DND-41 (cell line): ENCODE data around the gene LCE1A.
A peak's percentile ranks its signal among the peaks of the same experiment; 100 is the strongest.

ENCODE experiments used
- ATAC-seq: fragments of 200-7000 bp; cut with Tn5 transposase; 3 replicates; pipeline ENCODE4 v1.9.1; 2021; ENCODE audit warnings: low read depth; ENCODE audit not compliant: insufficient read depth
- DNase-seq: peaks from one replicate; pipeline ENCODE4 v3.0.0-alpha.2; 2020
- H2AFZ ChIP-seq: 2 replicates; pipeline ENCODE4 v1.6.0; 2012; ENCODE audit warnings: low read depth, low read length
- H3K27ac ChIP-seq: 2 replicates; pipeline ENCODE4 v1.5.1; 2012; ENCODE audit warnings: low read length, inconsistent platforms
- H3K27me3 ChIP-seq: fragments of 200-600 bp; sonication (generic); 2 replicates; pipeline ENCODE4 v1.6.0; 2012; ENCODE audit warnings: low read length, mild to moderate bottlenecking, inconsistent platforms; ENCODE audit not compliant: insufficient read depth, poor library complexity
- H3K36me3 ChIP-seq: 2 replicates; pipeline ENCODE4 v1.5.1; 2012; ENCODE audit warnings: low read length, inconsistent platforms; ENCODE audit not compliant: insufficient read depth
- H3K4me1 ChIP-seq: 2 replicates; pipeline ENCODE4 v1.5.1; 2012; ENCODE audit warnings: mild to moderate bottlenecking, low read length; ENCODE audit not compliant: insufficient read depth
- H3K4me2 ChIP-seq: 2 replicates; pipeline ENCODE4 v1.6.0; 2012; ENCODE audit warnings: mild to moderate bottlenecking, moderate library complexity, low read length, inconsistent platforms; ENCODE audit not compliant: insufficient read depth
- H3K4me3 ChIP-seq, 2 experiments: fragments of 200-600 bp in 1 of 2; shearing (Covaris generic) in 1 of 2; 2 replicates each; pipeline ENCODE4 v1.5.1; 2012 to 2016; ENCODE audit warnings: inconsistent platforms in 2 of 2, low read length in 2 of 2, mild to moderate bottlenecking in 2 of 2, low read depth in 1 of 2, moderate library complexity in 1 of 2
- H3K79me2 ChIP-seq: 2 replicates; pipeline ENCODE4 v1.6.0; 2012; ENCODE audit warnings: low read length, inconsistent platforms; ENCODE audit not compliant: insufficient read depth
- H3K9ac ChIP-seq: 2 replicates; pipeline ENCODE4 v1.6.0; 2012; ENCODE audit warnings: low read depth, mild to moderate bottlenecking, inconsistent platforms, low read length, moderate library complexity
- H3K9me3 ChIP-seq: 2 replicates; pipeline ENCODE4 v1.5.1; 2012; ENCODE audit warnings: low read length, moderate library complexity, mild to moderate bottlenecking, inconsistent platforms; ENCODE audit not compliant: insufficient read depth, severe bottlenecking
- H4K20me1 ChIP-seq: 2 replicates; pipeline ENCODE4 v1.6.0; 2012; ENCODE audit warnings: low read length; ENCODE audit not compliant: insufficient read depth
- EZH2 ChIP-seq: IDR thresholded peaks from 3 replicates; pipeline ENCODE4 v1.6.1; 2012; ENCODE audit warnings: borderline replicate concordance, low read depth, mild to moderate bottlenecking, moderate library complexity, low read length, inconsistent platforms; ENCODE audit not compliant: severe bottlenecking
- TF ChIP-seq, protein P1 (sequence below): IDR thresholded peaks from 2 replicates; pipeline ENCODE4 v1.5.1; 2012; ENCODE audit warnings: borderline replicate concordance, low read length, moderate library complexity, mild to moderate bottlenecking; ENCODE audit not compliant: poor library complexity, severe bottlenecking; ENCODE audit errors: extremely low read depth

LCE1A gene

DNA sequence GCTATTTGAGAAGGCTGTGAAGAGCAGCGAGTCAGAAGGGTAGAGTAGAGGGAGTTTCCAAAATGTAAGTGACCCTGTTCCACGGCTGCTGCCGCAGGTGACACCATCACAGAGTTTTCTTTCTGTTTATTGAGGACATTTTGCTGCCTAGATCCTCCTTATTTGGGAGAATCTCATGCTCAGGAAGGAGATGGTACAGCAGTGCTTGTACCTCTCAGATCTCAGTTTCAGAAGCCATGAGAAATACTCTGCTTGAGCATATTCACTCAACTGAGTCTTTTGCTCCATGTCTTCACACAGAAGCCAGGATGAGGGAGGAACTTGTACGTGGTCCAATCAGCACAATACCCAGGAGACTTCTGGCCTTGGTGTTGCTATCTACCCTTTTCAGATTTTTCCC lies 34.1 kb downstream of the LCE1A start:
- Histone ChIP-seq H3K9me3 (no peaks in the 10 kb centered on the region), H3K79me2 (no peaks in the 10 kb centered on the region), H3K4me2 (no peak overlapping the region), H3K9ac (no peak overlapping the region), H2AFZ (no peak overlapping the region), H3K27me3 (peaks cover 27% of the 10 kb centered on the region), H4K20me1 (no peaks in the 10 kb centered on the region), H3K36me3 (no peaks in the 10 kb centered on the region), H3K4me1 (no peaks in the 10 kb centered on the region), H3K27ac (no peak overlapping the region), H3K4me3 (no peak overlapping the region)
- DNase-seq: no peak
- ATAC-seq: no peak
- TF ChIP-seq EZH2: no peak
- TF ChIP-seq, protein P1, sequence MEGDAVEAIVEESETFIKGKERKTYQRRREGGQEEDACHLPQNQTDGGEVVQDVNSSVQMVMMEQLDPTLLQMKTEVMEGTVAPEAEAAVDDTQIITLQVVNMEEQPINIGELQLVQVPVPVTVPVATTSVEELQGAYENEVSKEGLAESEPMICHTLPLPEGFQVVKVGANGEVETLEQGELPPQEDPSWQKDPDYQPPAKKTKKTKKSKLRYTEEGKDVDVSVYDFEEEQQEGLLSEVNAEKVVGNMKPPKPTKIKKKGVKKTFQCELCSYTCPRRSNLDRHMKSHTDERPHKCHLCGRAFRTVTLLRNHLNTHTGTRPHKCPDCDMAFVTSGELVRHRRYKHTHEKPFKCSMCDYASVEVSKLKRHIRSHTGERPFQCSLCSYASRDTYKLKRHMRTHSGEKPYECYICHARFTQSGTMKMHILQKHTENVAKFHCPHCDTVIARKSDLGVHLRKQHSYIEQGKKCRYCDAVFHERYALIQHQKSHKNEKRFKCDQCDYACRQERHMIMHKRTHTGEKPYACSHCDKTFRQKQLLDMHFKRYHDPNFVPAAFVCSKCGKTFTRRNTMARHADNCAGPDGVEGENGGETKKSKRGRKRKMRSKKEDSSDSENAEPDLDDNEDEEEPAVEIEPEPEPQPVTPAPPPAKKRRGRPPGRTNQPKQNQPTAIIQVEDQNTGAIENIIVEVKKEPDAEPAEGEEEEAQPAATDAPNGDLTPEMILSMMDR: no peak

DNA sequence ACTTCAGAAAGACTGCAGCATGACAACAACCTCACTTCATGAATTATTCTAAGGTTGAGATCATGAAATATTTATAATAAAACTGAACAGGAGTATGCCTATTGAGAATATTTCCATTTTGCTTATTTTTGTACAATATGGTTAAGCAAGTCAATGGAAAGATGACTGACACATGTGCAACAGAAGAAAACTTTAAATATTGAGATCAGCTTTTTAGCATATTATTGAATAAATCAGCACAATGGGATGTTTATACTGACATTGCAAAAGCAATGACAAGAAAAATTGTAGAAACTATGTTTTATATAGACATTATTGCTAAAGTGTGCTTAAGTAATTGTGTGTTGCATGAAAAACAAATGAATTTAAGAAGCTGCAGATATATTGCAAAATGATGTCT lies 37.2 kb downstream of the LCE1A start:
- H2AFZ ChIP-seq: no peak overlapping the region
- no peaks in the 10 kb centered on the region for H4K20me1 ChIP-seq

DNA sequence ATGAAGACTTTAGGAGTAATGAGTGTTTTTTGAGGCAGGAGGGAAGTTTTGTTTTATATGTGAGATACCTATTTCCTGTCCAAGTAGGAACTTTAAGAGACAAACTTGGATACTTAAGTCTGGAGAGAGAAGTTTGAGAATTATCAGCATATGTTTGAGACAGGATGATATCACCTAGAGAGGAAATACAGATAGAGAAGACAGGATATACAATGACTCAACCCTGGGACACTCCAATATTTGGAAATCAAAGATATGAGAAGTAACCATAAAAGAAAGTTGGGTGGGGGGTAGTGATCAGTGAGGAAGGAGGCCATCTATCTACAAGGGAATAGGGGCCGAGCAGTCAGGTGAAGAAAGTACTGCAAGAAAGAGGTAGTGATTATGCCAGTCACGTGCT lies 39.0 kb downstream of the LCE1A start:
- H3K4me1 ChIP-seq: no peaks in the 10 kb centered on the region
- no peak overlapping the region for H3K9ac ChIP-seq
- no peak overlapping the region for H3K27ac ChIP-seq
- no peak for TF ChIP-seq EZH2
- TF ChIP-seq, protein P1: no peak
- H3K27me3 ChIP-seq: peaks cover 17% of the 10 kb centered on the region
- H3K36me3 ChIP-seq: no peaks in the 10 kb centered on the region
- no peak for ATAC-seq
- no peaks in the 10 kb centered on the region for H3K79me2 ChIP-seq
- no peak overlapping the region for H3K4me2 ChIP-seq
- peaks cover 4% of the 10 kb centered on the region; the same call in 1 of the 2 replicates for H4K20me1 ChIP-seq
- no peaks in the 10 kb centered on the region for H3K9me3 ChIP-seq
- no peak overlapping the region for H2AFZ ChIP-seq
- no peak for DNase-seq
- H3K4me3 ChIP-seq: no peak overlapping the region

More for the DNA sequence above, 37.2 kb downstream of the LCE1A start:
- Histone ChIP-seq H3K36me3 (no peaks in the 10 kb centered on the region), H3K4me3 (no peak overlapping the region), H3K4me1 (no peaks in the 10 kb centered on the region), H3K27ac (no peak overlapping the region), H3K27me3 (peaks cover 27% of the 10 kb centered on the region), H3K9ac (no peak overlapping the region), H3K79me2 (no peaks in the 10 kb centered on the region), H3K4me2 (no peak overlapping the region), H3K9me3 (no peaks in the 10 kb centered on the region)
- ATAC-seq (no peak), DNase-seq (no peak)
- TF ChIP-seq, protein P1: no peak
- TF ChIP-seq EZH2: no peak

DNA sequence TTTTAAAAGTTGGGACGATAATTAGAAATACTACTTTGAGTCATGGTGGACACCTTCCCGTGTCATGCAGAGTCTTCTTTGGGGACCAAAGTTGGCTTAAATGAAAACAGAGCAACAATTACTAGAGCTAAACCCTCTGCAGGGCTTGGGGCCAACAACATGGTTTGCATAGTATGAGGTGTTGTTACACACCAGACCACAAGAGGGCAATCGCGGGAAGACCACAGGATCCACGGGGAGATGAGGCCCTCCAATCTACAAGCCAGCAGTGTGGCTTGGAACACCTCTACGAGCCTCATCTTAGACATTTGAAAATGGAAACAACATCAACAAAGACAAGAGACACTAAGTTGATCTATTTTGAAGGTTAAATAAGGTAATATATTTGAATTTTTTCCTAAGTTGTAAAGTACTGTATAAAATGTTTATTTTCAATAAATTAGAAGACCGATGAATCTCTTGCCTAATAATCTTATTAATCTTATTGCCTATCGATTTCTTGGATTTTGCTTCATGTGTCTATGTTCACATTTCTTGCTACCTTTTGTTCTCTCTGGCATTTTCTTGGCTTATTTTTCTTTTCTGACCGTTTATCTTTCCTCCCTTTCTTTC lies 42.6 kb downstream of the LCE1A start:
- TF ChIP-seq, protein P1: peak; percentile 90
- no peak for TF ChIP-seq EZH2
- Histone ChIP-seq H2AFZ (no peak overlapping the region), H3K4me2 (no peak overlapping the region), H3K4me3 (no peak overlapping the region), H3K9me3 (no peaks in the 10 kb centered on the region), H3K4me1 (no peaks in the 10 kb centered on the region), H3K9ac (no peak overlapping the region), H3K79me2 (no peaks in the 10 kb centered on the region), H3K27ac (no peak overlapping the region), H3K36me3 (no peaks in the 10 kb centered on the region), H3K27me3 (peaks cover 10% of the 10 kb centered on the region), H4K20me1 (peaks cover 4% of the 10 kb centered on the region; the same call in 1 of the 2 replicates)
- ATAC-seq (peak; percentile 86), DNase-seq (peak; percentile 69)
